Fibroblast of the aortic adventitia (primary cell): ENCODE measurements around the gene ECE1. TPM values are rescaled to one million over a fixed set of nuclear protein-coding genes. Genes with fewer than 3 reads are reported as not detected.

ENCODE experiments used
- DNase-seq: peaks from one replicate; pipeline ENCODE4 v3.0.0-alpha.2; 2010; ENCODE audit warnings: low read depth
- H3K4me3 ChIP-seq: 2 replicates; pipeline ENCODE4 v1.5.1; 2011; ENCODE audit warnings: low read depth, mild to moderate bottlenecking, control low read depth, low read length, moderate library complexity
- CTCF ChIP-seq: IDR thresholded peaks from 2 replicates; pipeline ENCODE4 v1.5.1; 2011; ENCODE audit warnings: mild to moderate bottlenecking, low read length, control low read depth, inconsistent platforms; ENCODE audit not compliant: insufficient read depth
- total RNA-seq: library from RNA; depleted of rRNA; stranded (reverse); fragments of >200 nt; gene quantifications from 2 replicates; pipeline ENCODE4 v1.2.3, GENCODE V29; 2012; ENCODE audit warnings: low replicate concordance

Gene ECE1
- total RNA-seq, 1 donor, result 90.4 TPM

GRCh38 chr1:21331752-21332478 is 41.7 kb upstream of the ECE1 start:
- no peak overlapping the region for H3K4me3 ChIP-seq
- no peak for TF ChIP-seq CTCF
- no peak for DNase-seq

- TF ChIP-seq CTCF, result no peak
- H3K4me3 ChIP-seq, result no peak overlapping the region
- DNase-seq, result no peak
Observed at GRCh38 chr1:21330544-21330943, 40.3 kb upstream of the ECE1 start.

- no peak overlapping the region for H3K4me3 ChIP-seq
- DNase-seq, result no peak
- no peak for TF ChIP-seq CTCF
Observed at GRCh38 chr1:21329209-21329844, 39.1 kb upstream of the ECE1 start.

GRCh38 chr1:21327566-21328323 is 37.5 kb upstream of the ECE1 start:
- DNase-seq, result no peak
- H3K4me3 ChIP-seq, result no peak overlapping the region
- no peak for TF ChIP-seq CTCF

GRCh38 chr1:21326861-21327344 is 36.6 kb upstream of the ECE1 start:
- TF ChIP-seq CTCF, result no peak
- DNase-seq, result peak; percentile 39
- H3K4me3 ChIP-seq, result no peak overlapping the region

- no peak for DNase-seq
- H3K4me3 ChIP-seq, result no peak overlapping the region
- no peak for TF ChIP-seq CTCF
Observed at GRCh38 chr1:21325731-21326387, 35.6 kb upstream of the ECE1 start.
